ENCODE measurements around the gene GATA6. TPM values are rescaled to one million over a fixed set of nuclear protein-coding genes. Genes with fewer than 3 reads are reported as not detected.

GATA6 gene
- polyA plus RNA-seq, 3 donors, result 0.04 TPM; not detected in 2

DNA sequence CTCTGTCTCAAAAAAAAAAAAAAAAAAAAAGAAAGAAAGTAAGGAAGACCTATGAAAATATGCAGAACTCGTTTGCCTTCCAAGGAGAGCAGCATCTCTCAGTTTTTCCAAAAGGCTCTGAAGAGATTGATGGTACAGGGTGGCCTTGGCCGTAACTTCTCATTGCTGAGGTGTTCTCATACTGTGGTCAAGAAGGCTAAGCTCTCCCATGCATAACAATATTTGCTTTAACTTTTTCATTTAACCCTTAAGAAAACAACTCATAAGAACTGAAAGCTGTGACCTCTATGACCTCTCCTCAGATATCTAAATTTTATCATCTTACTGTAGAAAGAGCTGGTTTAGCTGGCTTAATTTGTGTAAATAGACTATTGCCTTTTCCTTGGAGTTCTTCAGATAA is 37.1 kb upstream of the GATA6 start:
- H3K4me3 Mint-ChIP-seq, result no peak overlapping the region
- TF ChIP-seq, protein P1, sequence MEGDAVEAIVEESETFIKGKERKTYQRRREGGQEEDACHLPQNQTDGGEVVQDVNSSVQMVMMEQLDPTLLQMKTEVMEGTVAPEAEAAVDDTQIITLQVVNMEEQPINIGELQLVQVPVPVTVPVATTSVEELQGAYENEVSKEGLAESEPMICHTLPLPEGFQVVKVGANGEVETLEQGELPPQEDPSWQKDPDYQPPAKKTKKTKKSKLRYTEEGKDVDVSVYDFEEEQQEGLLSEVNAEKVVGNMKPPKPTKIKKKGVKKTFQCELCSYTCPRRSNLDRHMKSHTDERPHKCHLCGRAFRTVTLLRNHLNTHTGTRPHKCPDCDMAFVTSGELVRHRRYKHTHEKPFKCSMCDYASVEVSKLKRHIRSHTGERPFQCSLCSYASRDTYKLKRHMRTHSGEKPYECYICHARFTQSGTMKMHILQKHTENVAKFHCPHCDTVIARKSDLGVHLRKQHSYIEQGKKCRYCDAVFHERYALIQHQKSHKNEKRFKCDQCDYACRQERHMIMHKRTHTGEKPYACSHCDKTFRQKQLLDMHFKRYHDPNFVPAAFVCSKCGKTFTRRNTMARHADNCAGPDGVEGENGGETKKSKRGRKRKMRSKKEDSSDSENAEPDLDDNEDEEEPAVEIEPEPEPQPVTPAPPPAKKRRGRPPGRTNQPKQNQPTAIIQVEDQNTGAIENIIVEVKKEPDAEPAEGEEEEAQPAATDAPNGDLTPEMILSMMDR (IDR thresholded peaks at IDR 0.05), result no peak
- H3K27ac Mint-ChIP-seq, result no peak overlapping the region
- 67% methylated on average over 1 of the region's 2 CpGs for WGBS (ENCODE audit: insufficient coverage)
- Histone ChIP-seq H3K4me1 (ENCODE audit: control insufficient read depth in 1 of 2, insufficient read depth in 2 of 2, low read length in 2 of 2) (no peaks in the 10 kb centered on the region), H3K27me3 (ENCODE audit: control insufficient read depth in 2 of 2, insufficient read depth in 2 of 2, low read length in 2 of 2) (no peaks in the 10 kb centered on the region), H3K9me3 (replicated peaks in 1 of 2; ENCODE audit: control insufficient read depth in 1 of 2, insufficient read depth in 1 of 2, low read length in 2 of 2) (no peaks in the 10 kb centered on the region), H4K20me1 (ENCODE audit: insufficient read depth, low read length) (no peaks in the 10 kb centered on the region), H3K4me3 (replicated peaks in 1 of 3; ENCODE audit: low read depth in 2 of 3, low read length in 3 of 3) (no peak overlapping the region), H3K27ac (ENCODE audit: low read depth in 1 of 2, low read length in 2 of 2) (no peak overlapping the region), H3K9ac (ENCODE audit: insufficient read depth, low read length, poor library complexity, severe bottlenecking) (no peak overlapping the region), H3K4me2 (replicated peaks; ENCODE audit: extremely low read depth, low read length, poor library complexity, severe bottlenecking) (no peak overlapping the region), H2AFZ (ENCODE audit: insufficient read depth, low read depth, low read length, poor library complexity, severe bottlenecking) (no peak overlapping the region), H3K79me2 (ENCODE audit: insufficient read depth, low read length) (no peaks in the 10 kb centered on the region), H3K36me3 (replicated peaks in 1 of 2; ENCODE audit: control insufficient read depth in 1 of 2, insufficient read depth in 2 of 2, low read length in 2 of 2) (no peaks in the 10 kb centered on the region)
- DNase-seq, result no peak
- no peaks in the 10 kb centered on the region for H3K36me3 Mint-ChIP-seq
- H3K27me3 Mint-ChIP-seq (ENCODE audit: low read depth in 3 of 3), result peaks cover 5 to 7% (median 6%) of the 10 kb centered on the region in 3 donors
- intact Hi-C loops (cut with micrococcal nuclease), result no loop called here
- H3K9me3 Mint-ChIP-seq, result peaks cover 0 to 11% (median 2%) of the 10 kb centered on the region in 7 donors
- no peaks in the 10 kb centered on the region for H3K4me1 Mint-ChIP-seq

DNA sequence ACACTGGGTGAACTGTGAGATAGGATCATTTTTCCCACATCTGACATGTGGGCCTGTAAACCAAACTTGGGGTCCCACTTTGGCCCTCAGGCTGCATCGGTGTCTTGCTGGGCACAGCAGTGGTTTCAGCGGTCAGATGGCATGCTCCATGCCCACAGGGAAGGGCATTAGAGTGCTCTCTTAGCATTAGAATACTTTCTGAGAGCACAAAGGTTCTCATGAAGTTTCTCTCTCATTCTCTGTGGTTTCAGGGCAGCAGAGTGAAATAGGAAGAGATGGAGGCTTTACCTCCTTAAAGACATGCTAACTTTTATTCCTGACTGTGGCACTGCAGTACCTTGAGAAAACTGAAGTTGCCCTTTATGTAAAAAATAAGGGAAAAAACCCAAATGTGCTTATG is 36.6 kb upstream of the GATA6 start:
- H4K20me1 ChIP-seq (ENCODE audit: insufficient read depth, low read length), result no peaks in the 10 kb centered on the region
- no peak overlapping the region for H3K27ac Mint-ChIP-seq
- DNase-seq, result no peak
- H3K4me1 Mint-ChIP-seq, result no peaks in the 10 kb centered on the region
- no peak overlapping the region for H3K4me3 ChIP-seq (replicated peaks in 1 of 3; ENCODE audit: low read depth in 2 of 3, low read length in 3 of 3)
- H3K27ac ChIP-seq (ENCODE audit: low read depth in 1 of 2, low read length in 2 of 2), result no peak overlapping the region
- H3K27me3 ChIP-seq (ENCODE audit: control insufficient read depth in 2 of 2, insufficient read depth in 2 of 2, low read length in 2 of 2), result no peaks in the 10 kb centered on the region
- 100% methylated on average over 2 of the region's 2 CpGs for WGBS (ENCODE audit: insufficient coverage)
- TF ChIP-seq, protein P1 (IDR thresholded peaks at IDR 0.05), result no peak
- H3K9ac ChIP-seq (ENCODE audit: insufficient read depth, low read length, poor library complexity, severe bottlenecking), result no peak overlapping the region
- H3K4me1 ChIP-seq (ENCODE audit: control insufficient read depth in 1 of 2, insufficient read depth in 2 of 2, low read length in 2 of 2), result no peaks in the 10 kb centered on the region
- peaks cover 5 to 7% (median 6%) of the 10 kb centered on the region in 3 donors for H3K27me3 Mint-ChIP-seq (ENCODE audit: low read depth in 3 of 3)
- no peaks in the 10 kb centered on the region for H3K9me3 ChIP-seq (replicated peaks in 1 of 2; ENCODE audit: control insufficient read depth in 1 of 2, insufficient read depth in 1 of 2, low read length in 2 of 2)
- H3K4me2 ChIP-seq (replicated peaks; ENCODE audit: extremely low read depth, low read length, poor library complexity, severe bottlenecking), result no peak overlapping the region
- H3K36me3 ChIP-seq (replicated peaks in 1 of 2; ENCODE audit: control insufficient read depth in 1 of 2, insufficient read depth in 2 of 2, low read length in 2 of 2), result no peaks in the 10 kb centered on the region
- H3K9me3 Mint-ChIP-seq, result peaks cover 0 to 11% (median 2%) of the 10 kb centered on the region in 7 donors
- intact Hi-C loops (cut with micrococcal nuclease), result no loop called here
- no peaks in the 10 kb centered on the region for H3K36me3 Mint-ChIP-seq
- H3K4me3 Mint-ChIP-seq, result no peak overlapping the region
- H2AFZ ChIP-seq (ENCODE audit: insufficient read depth, low read depth, low read length, poor library complexity, severe bottlenecking), result no peak overlapping the region
- H3K79me2 ChIP-seq (ENCODE audit: insufficient read depth, low read length), result no peaks in the 10 kb centered on the region

Measured in CD14-positive monocyte (primary cell).